Stimulated activated CD4-positive, alpha-beta T cell treated with anti-CD3 and anti-CD28 coated beads, Interleukin-1b, Interleukin-23, amount 100 ng/mL, for 4 hours (primary cell): Measurements from ENCODE around the gene SDK1.

Source experiments
- DNase-seq, 2 donors: peaks; one replicate each; pipeline ENCODE4 v3.0.0-alpha.2; 2020; ENCODE audit warnings: low read depth in 2 of 2

SDK1 gene

GRCh38 chr7:3412871-3413270 is 111.8 kb downstream of the SDK1 start:
- no peak for DNase-seq

- no peak for DNase-seq
Measured at GRCh38 chr7:3415861-3416312, 114.8 kb downstream of the SDK1 start.

- DNase-seq, result no peak
Measured at GRCh38 chr7:3416453-3416852, 115.4 kb downstream of the SDK1 start.

GRCh38 chr7:3425087-3425486 is 124.0 kb downstream of the SDK1 start:
- DNase-seq, result no peak

- DNase-seq, result no peak
Measured at GRCh38 chr7:3426064-3426463, 125.0 kb downstream of the SDK1 start.

- DNase-seq, result no peak
Measured at GRCh38 chr7:3427957-3428356, 126.9 kb downstream of the SDK1 start.

GRCh38 chr7:3429981-3430380 is 128.9 kb downstream of the SDK1 start:
- DNase-seq, result no peak

GRCh38 chr7:3430588-3430987 is 129.5 kb downstream of the SDK1 start:
- DNase-seq, result no peak

GRCh38 chr7:3431306-3431705 is 130.3 kb downstream of the SDK1 start:
- no peak for DNase-seq

GRCh38 chr7:3432911-3433310 is 131.9 kb downstream of the SDK1 start:
- DNase-seq, result no peak

- DNase-seq, result no peak
Measured at GRCh38 chr7:3434611-3435010, 133.6 kb downstream of the SDK1 start.

- DNase-seq, result no peak
Measured at GRCh38 chr7:3436112-3436511, 135.1 kb downstream of the SDK1 start.

- DNase-seq, result no peak
Measured at GRCh38 chr7:3436746-3437145, 135.7 kb downstream of the SDK1 start.

GRCh38 chr7:3437467-3437866 is 136.4 kb downstream of the SDK1 start:
- no peak for DNase-seq

- DNase-seq, result no peak
Measured at GRCh38 chr7:3438352-3438751, 137.3 kb downstream of the SDK1 start.

- DNase-seq, result no peak
Measured at GRCh38 chr7:3439333-3440030, 138.4 kb downstream of the SDK1 start.

- DNase-seq, result no peak
Measured at GRCh38 chr7:3440509-3440908, 139.5 kb downstream of the SDK1 start.

- DNase-seq, result no peak
Measured at GRCh38 chr7:3443716-3444115, 142.7 kb downstream of the SDK1 start.

- DNase-seq, result no peak
Measured at GRCh38 chr7:3446786-3447185, 145.7 kb downstream of the SDK1 start.

- DNase-seq, result no peak
Measured at GRCh38 chr7:3451701-3452100, 150.6 kb downstream of the SDK1 start.

GRCh38 chr7:3453398-3453797 is 152.3 kb downstream of the SDK1 start:
- no peak for DNase-seq

- no peak for DNase-seq
Measured at GRCh38 chr7:3455806-3456595, 154.9 kb downstream of the SDK1 start.

- no peak for DNase-seq
Measured at GRCh38 chr7:3459111-3459510, 158.1 kb downstream of the SDK1 start.
